HG03039 (cell line): Measurements from ENCODE around the gene ACAA1.
A peak's percentile ranks its signal among the peaks of the same experiment; 100 is the strongest.
"Not testable (repeated sequence)": the region's sequence is repeated elsewhere in the genome, so short reads cannot be mapped to it uniquely, and the experiment has no call there.

Experiments
- ATAC-seq: cut with Tn5 transposase; IDR thresholded peaks from one replicate; pipeline ENCODE4 v1.9.1; 2021; ENCODE audit warnings: mild to moderate bottlenecking, moderate library complexity; ENCODE audit not compliant: unreplicated experiment

The ACAA1 gene

GRCh38 chr3:38136777-38137614, at the start of gene ACAA1:
ACAA1 (minus strand) TSS chr3:38137127; CDS start chr3:38137035, 92 bp downstream.
- ATAC-seq: peak; percentile 87

- ATAC-seq: no peak
Measured at GRCh38 chr3:38177181-38177580, 40.3 kb upstream of the ACAA1 start.

- no peak for ATAC-seq
Measured at GRCh38 chr3:38173834-38174418, 37.0 kb upstream of the ACAA1 start.

GRCh38 chr3:38171622-38172021, 34.7 kb upstream of the ACAA1 start:
- ATAC-seq: no peak

GRCh38 chr3:38170722-38171121, 33.8 kb upstream of the ACAA1 start:
- no peak for ATAC-seq

GRCh38 chr3:38169027-38169317, 32.0 kb upstream of the ACAA1 start:
- ATAC-seq: no peak

GRCh38 chr3:38168151-38169026, 31.5 kb upstream of the ACAA1 start:
- ATAC-seq: no peak

- ATAC-seq: no peak
Measured at GRCh38 chr3:38167591-38167990, 30.7 kb upstream of the ACAA1 start.

- ATAC-seq: no peak
Measured at GRCh38 chr3:38165722-38166387, 28.9 kb upstream of the ACAA1 start.

- peak; percentile 86 for ATAC-seq
Measured at GRCh38 chr3:38164952-38165721, 28.2 kb upstream of the ACAA1 start, which contains the start of gene OXSR1. OXSR1 (plus strand) TSS chr3:38165537; CDS start chr3:38165877, 340 bp downstream.

GRCh38 chr3:38164643-38164951, 27.7 kb upstream of the ACAA1 start:
- no peak for ATAC-seq

- no peak for ATAC-seq
Measured at GRCh38 chr3:38163841-38164642, 27.1 kb upstream of the ACAA1 start.

GRCh38 chr3:38163117-38163840, 26.4 kb upstream of the ACAA1 start:
- ATAC-seq: no peak

GRCh38 chr3:38160704-38161103, 23.8 kb upstream of the ACAA1 start:
- not testable (repeated sequence) for ATAC-seq

GRCh38 chr3:38158472-38158871, 21.5 kb upstream of the ACAA1 start:
- no peak for ATAC-seq

- no peak for ATAC-seq
Measured at GRCh38 chr3:38157595-38157994, 20.7 kb upstream of the ACAA1 start.

GRCh38 chr3:38157117-38157516, 20.2 kb upstream of the ACAA1 start:
- ATAC-seq: no peak

- no peak for ATAC-seq
Measured at GRCh38 chr3:38155825-38156224, 18.9 kb upstream of the ACAA1 start.
